Measurements from ENCODE around the gene WNT8A.
A peak's percentile ranks its signal among the peaks of the same experiment; 100 is the strongest.
"Not testable (repeated sequence)": the region's sequence is repeated elsewhere in the genome, so short reads cannot be mapped to it uniquely, and the experiment has no call there.

WNT8A gene, protein sequence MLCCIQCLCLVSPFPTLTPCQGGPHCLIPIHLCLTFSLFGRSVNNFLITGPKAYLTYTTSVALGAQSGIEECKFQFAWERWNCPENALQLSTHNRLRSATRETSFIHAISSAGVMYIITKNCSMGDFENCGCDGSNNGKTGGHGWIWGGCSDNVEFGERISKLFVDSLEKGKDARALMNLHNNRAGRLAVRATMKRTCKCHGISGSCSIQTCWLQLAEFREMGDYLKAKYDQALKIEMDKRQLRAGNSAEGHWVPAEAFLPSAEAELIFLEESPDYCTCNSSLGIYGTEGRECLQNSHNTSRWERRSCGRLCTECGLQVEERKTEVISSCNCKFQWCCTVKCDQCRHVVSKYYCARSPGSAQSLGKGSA

DNA sequence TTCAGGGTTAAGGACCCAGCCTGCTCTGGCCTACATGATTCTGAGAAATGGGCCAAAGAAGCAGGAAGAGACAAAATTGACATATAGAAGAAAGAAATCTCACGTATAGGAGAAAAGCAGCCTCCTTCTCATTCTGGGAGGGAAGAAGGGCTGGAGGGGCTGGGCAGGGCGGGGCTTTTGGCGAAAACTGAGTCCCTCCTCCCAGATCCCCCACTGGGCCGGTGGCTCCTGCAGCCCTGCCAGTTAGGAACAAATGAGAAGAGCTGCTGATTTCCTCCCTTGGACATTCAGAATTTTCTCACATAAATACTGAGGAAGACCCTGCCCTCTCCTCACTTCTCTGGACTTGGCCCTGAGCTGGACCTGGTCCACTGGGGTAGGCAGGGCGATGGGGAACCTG lies at the start of gene WNT8A:
WNT8A (plus strand) TSS at position 332 of the 400 bp plus-strand sequence. CDS start 95 bp downstream, outside the sequence.
- H3K4me3 Mint-ChIP-seq: no peak within 1 kb of the TSS
- peak; percentile 10 for DNase-seq
- H3K9me3 Mint-ChIP-seq: no peaks in the 10 kb centered on the region
- peaks cover 6% of the 10 kb centered on the region for H3K4me1 Mint-ChIP-seq
- no peaks in the 10 kb centered on the region for H3K27me3 Mint-ChIP-seq (ENCODE audit: low read depth, poor library complexity)
- H3K27ac Mint-ChIP-seq: no peak within 1 kb of the TSS
- TF ChIP-seq, protein P1, sequence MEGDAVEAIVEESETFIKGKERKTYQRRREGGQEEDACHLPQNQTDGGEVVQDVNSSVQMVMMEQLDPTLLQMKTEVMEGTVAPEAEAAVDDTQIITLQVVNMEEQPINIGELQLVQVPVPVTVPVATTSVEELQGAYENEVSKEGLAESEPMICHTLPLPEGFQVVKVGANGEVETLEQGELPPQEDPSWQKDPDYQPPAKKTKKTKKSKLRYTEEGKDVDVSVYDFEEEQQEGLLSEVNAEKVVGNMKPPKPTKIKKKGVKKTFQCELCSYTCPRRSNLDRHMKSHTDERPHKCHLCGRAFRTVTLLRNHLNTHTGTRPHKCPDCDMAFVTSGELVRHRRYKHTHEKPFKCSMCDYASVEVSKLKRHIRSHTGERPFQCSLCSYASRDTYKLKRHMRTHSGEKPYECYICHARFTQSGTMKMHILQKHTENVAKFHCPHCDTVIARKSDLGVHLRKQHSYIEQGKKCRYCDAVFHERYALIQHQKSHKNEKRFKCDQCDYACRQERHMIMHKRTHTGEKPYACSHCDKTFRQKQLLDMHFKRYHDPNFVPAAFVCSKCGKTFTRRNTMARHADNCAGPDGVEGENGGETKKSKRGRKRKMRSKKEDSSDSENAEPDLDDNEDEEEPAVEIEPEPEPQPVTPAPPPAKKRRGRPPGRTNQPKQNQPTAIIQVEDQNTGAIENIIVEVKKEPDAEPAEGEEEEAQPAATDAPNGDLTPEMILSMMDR (IDR thresholded peaks at IDR 0.05): no peak
- no peaks in the 10 kb centered on the region for H3K36me3 Mint-ChIP-seq (ENCODE audit: low read depth)

DNA sequence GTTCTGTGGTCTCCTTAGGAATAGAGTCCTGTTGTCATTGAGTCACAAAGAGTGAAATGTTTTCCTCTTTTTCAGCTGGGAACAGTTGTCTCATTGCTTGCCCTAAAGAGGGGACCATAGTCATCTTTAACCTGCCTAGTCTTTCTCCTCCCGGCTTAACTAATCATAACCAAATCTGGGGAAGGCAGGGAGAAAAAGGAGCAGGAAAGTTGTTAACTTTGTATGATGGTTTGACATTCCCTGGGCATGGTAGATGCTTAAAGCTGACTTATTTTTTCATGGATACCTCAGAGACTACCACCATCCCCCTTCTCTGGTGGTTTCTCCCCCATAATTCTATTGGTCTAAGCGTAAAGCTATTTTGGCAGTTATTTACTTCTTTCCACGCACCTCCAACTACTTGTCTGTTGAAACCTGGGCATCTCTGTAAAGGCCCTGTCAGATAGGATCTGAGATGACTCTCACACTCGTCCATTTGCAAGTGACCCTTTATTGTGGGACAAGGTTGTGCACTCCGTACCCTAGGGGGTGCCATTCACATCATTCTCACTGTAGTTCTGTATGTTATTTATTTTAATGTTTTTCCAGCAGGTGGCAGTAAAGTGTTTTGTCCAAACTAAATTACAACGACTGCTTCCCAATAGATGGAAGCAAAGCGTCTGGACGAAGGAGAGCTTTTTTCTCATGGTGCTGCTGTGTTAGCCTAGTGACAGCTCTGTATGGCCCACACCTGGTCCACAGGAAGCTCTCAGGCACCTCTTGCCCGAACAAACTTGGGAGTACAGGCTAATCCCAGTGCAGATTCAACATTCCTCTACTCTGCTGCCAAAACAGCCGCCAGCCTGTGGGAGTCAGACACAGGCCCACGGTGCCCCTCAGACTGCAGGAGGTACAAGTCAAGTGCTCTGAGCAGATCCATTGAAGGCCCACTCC lies 48.0 kb upstream of the WNT8A start:
- H3K27me3 Mint-ChIP-seq (ENCODE audit: low read depth, poor library complexity): peaks cover 5% of the 10 kb centered on the region
- peak; percentile 60 for DNase-seq
- TF ChIP-seq, protein P1 (IDR thresholded peaks at IDR 0.05): peak; percentile 71
- no peak overlapping the region for H3K4me3 Mint-ChIP-seq
- H3K9me3 Mint-ChIP-seq: no peaks in the 10 kb centered on the region
- peaks cover 35% of the 10 kb centered on the region for H3K4me1 Mint-ChIP-seq
- H3K36me3 Mint-ChIP-seq (ENCODE audit: low read depth): peaks cover 8% of the 10 kb centered on the region
- peak overlapping the region; percentile 6 for H3K27ac Mint-ChIP-seq

DNA sequence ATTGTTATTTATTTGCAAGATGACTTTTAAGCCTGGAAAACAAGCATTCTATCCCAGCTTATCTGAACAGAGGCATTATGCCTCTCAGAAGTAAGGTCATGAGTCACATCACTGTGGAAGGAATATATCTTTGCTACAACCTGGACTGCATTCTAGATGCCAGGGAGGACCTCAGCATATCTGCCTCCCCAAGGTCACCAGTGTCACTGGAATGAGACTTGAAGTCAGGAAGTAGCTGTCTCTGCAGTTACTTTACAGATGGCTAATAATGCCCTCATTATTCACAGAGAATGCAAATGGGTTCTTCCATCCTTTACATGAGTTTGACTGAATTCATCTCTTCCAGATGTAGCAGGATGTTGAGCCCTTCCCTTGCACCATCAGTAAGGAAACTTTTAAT lies 46.6 kb upstream of the WNT8A start:
- Mint-ChIP-seq H3K36me3 (ENCODE audit: low read depth) (no peaks in the 10 kb centered on the region), H3K27ac (no peak overlapping the region), H3K9me3 (no peaks in the 10 kb centered on the region), H3K27me3 (ENCODE audit: low read depth, poor library complexity) (peaks cover 3% of the 10 kb centered on the region), H3K4me1 (peaks cover 22% of the 10 kb centered on the region), H3K4me3 (no peak overlapping the region)
- TF ChIP-seq, protein P1 (IDR thresholded peaks at IDR 0.05): no peak
- no peak for DNase-seq

DNA sequence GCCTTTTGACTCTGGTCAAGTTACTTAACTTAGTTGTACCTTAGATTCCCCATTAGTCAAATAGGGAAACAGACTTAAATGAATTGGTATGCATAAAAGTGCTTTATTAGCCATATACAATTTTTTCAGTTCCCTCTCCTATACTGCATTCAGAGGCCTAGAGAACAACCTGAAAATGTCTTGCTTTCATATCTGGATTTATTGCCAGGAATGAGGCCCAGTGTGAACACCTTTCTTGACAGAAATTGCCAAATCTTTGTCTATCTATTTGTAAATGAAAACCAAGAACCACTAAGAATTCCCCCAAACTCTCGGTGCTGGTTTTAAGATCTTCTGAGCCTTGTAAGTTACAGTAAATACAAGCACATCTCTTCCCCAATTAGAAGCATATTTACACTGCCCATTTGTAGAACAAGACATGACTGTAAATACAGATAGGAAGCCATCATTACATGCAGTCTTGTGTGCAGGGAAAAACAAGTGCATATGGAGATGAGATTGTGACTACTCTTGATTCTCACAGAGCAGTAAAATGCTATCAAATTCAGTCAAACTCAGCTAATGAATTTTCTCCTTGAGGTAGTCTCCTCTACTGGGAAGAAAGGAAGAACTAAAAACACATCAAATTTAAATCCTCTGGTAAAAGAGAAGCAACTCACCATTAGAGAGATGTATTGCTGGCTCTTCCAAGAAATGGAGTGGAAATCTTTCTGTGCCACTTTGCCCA lies 45.8 kb upstream of the WNT8A start:
- peaks cover 21% of the 10 kb centered on the region for H3K4me1 Mint-ChIP-seq
- H3K36me3 Mint-ChIP-seq (ENCODE audit: low read depth): no peaks in the 10 kb centered on the region
- H3K27ac Mint-ChIP-seq: no peak overlapping the region
- TF ChIP-seq, protein P1 (IDR thresholded peaks at IDR 0.05): no peak
- no peaks in the 10 kb centered on the region for H3K9me3 Mint-ChIP-seq
- H3K27me3 Mint-ChIP-seq (ENCODE audit: low read depth, poor library complexity): no peaks in the 10 kb centered on the region
- no peak for DNase-seq
- no peak overlapping the region for H3K4me3 Mint-ChIP-seq

DNA sequence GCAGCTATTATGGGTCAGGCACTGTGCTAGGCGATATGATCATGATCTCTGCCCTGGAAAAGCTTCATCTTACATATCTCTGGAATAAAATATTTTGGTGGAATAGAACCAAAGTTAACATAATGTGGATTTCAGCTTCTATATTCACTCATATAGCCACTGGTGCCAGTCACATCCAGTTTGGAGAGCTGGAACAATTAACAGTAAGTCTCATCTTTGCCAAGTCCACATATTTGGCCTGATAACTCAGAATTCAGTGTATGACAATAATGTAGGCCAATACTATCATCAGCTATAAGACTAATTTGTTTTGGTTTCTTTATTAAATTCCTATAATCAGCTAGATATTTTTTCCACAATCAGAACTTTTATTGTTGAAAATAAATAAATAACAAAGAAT lies 45.0 kb upstream of the WNT8A start:
- Mint-ChIP-seq H3K27ac (no peak overlapping the region), H3K4me1 (peaks cover 14% of the 10 kb centered on the region), H3K9me3 (no peaks in the 10 kb centered on the region), H3K36me3 (ENCODE audit: low read depth) (no peaks in the 10 kb centered on the region), H3K27me3 (ENCODE audit: low read depth, poor library complexity) (no peaks in the 10 kb centered on the region), H3K4me3 (no peak overlapping the region)
- TF ChIP-seq, protein P1 (IDR thresholded peaks at IDR 0.05): no peak
- DNase-seq: no peak

DNA sequence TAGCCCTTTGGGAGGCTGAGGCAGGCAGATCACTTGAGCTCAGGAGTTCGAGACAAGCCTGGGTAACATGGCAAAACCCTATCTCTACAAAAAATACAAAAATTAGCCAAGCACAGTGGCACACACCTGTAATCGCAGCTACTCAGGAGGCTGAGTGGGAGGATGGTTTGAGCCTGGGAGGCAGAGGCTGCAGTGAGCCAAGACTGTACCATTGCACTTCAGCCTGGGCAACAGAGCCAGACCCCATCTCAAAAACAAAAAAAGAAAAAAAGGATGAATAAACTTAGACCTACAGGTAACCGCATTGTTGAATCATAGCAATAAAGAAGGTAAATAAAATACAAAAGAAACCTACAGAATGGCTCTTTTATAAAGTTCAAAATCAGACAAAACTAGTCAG lies 38.5 kb upstream of the WNT8A start:
- H3K27me3 Mint-ChIP-seq (ENCODE audit: low read depth, poor library complexity); H3K27ac Mint-ChIP-seq; H3K4me3 Mint-ChIP-seq; H3K9me3 Mint-ChIP-seq; DNase-seq; H3K4me1 Mint-ChIP-seq; H3K36me3 Mint-ChIP-seq (ENCODE audit: low read depth): not testable (repeated sequence)

Measured in nephron progenitor cell (in vitro differentiated cells).